Erythroblast (primary cell): ENCODE measurements around the gene WFDC13.

Source experiments
- GATA1 ChIP-seq: IDR thresholded peaks from 2 replicates; pipeline ENCODE4 v1.6.1; 2011; ENCODE audit warnings: low read depth, mild to moderate bottlenecking, control low read depth, low read length, moderate library complexity
- POLR2A ChIP-seq: IDR thresholded peaks from 2 replicates; pipeline ENCODE4 v1.6.1; 2011; ENCODE audit warnings: mild to moderate bottlenecking, low read length

- TF ChIP-seq POLR2A (no peak), GATA1 (no peak)
These were observed 40.8 kb downstream of the WFDC13 start for GRCh38 chr20:45742596-45742995.
